ENCODE data around the gene WDR59.

GRCh38 chr16:74868035-74868434, 116.9 kb downstream of the WDR59 start:
- TF ChIP-seq CTCF (conservative IDR thresholded peaks at IDR 0.05; ENCODE audit: low read depth in 2 of 2) (no peak), REST (IDR thresholded peaks at IDR 0.05; ENCODE audit: unreplicated experiment) (no peak), EZH2 (IDR thresholded peaks at IDR 0.05; ENCODE audit: low read depth, unreplicated experiment) (no peak), ETS1 (IDR thresholded peaks at IDR 0.05) (no peak), JUNB (IDR thresholded peaks at IDR 0.05; ENCODE audit: unreplicated experiment) (no peak), POLR2AphosphoS5 (IDR thresholded peaks at IDR 0.05; ENCODE audit: low read depth) (no peak), EZH2phosphoT487 (IDR thresholded peaks at IDR 0.05; ENCODE audit: unreplicated experiment) (no peak), CREB1 (CRISPR knock-in tag; IDR thresholded peaks at IDR 0.05; ENCODE audit: low read depth) (no peak), ZNF114 (CRISPR knock-in tag; IDR thresholded peaks at IDR 0.05) (no peak), STAT1 (IDR thresholded peaks at IDR 0.05; ENCODE audit: unreplicated experiment) (no peak)
